HUES6 (cell line): Measurements from ENCODE around the gene PHETA1.

ENCODE experiments used
- H3K27ac ChIP-seq: 2 replicates; pipeline ENCODE4 v1.7.0; 2013; ENCODE audit warnings: low read depth, mild to moderate bottlenecking, low read length, inconsistent platforms
- H3K27me3 ChIP-seq: 2 replicates; pipeline ENCODE4 v1.6.1; 2013; ENCODE audit warnings: low read length; ENCODE audit not compliant: control insufficient read depth, insufficient read depth
- H3K36me3 ChIP-seq: 2 replicates; pipeline ENCODE4 v1.6.1; 2013; ENCODE audit warnings: low read length; ENCODE audit not compliant: control insufficient read depth, insufficient read depth
- H3K4me1 ChIP-seq: 2 replicates; pipeline ENCODE4 v1.6.1; 2013; ENCODE audit warnings: low read length; ENCODE audit not compliant: control insufficient read depth, insufficient read depth
- H3K4me3 ChIP-seq: 2 replicates; pipeline ENCODE4 v1.5.1; 2013; ENCODE audit warnings: low read depth, low read length
- H3K9ac ChIP-seq: one replicate; pipeline ENCODE4 v1.6.1; 2013; ENCODE audit warnings: mild to moderate bottlenecking, low read length
- H3K9me3 ChIP-seq: 2 replicates; pipeline ENCODE4 v1.6.1; 2013; ENCODE audit warnings: low read depth, low read length; ENCODE audit not compliant: control insufficient read depth, insufficient read depth

Gene PHETA1

DNA sequence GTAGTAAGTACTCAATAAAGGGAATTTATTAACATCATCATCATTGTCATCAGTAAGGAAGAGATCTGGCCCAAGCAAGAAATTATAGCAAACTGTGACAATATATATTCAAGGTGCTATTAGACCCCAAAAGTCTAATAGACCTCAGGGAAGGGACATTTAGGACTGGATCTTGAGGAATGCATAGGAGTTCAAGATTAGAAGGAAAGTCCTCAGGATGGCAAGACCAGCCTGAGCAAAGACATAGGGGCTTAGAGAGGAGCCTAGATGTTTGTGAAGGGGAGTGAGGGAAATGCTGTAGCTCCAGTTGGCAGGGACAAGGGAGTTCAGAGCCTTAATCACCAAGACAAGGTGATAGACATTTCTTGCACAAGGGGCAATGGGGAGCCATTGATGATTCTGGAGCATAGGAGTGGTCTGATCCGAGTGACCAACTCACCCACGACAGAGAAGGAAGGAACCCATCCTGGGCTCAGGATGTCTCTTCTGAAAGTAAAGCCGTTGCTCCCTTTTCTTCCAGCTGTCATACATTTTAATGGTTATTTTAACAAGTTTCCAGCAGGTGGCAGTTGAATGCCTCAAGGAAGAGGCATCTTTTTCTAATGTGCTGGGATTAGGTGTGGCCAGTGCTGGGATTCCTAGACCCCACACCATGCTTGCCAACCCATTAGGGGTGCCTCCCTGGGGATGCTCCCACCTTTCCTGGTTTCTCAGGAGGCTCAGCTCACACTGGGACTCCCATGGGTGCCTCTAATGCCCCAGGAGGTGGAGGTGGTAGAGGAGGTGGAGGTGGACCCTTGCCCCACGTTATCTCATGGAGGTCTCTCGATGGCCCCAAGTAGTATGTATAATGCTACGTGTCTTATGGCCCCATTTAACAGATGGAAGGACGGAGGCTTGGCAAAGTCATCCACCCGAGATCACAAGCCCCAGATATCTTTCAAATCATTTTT is 37.8 kb downstream of the PHETA1 start:
- Histone ChIP-seq H3K36me3 (no peaks in the 10 kb centered on the region), H3K4me3 (no peak overlapping the region), H3K27me3 (no peaks in the 10 kb centered on the region), H3K4me1 (no peaks in the 10 kb centered on the region), H3K9ac (no peak overlapping the region), H3K9me3 (peaks cover 7% of the 10 kb centered on the region; the same call in 1 of the 2 replicates), H3K27ac (no peak overlapping the region)

DNA sequence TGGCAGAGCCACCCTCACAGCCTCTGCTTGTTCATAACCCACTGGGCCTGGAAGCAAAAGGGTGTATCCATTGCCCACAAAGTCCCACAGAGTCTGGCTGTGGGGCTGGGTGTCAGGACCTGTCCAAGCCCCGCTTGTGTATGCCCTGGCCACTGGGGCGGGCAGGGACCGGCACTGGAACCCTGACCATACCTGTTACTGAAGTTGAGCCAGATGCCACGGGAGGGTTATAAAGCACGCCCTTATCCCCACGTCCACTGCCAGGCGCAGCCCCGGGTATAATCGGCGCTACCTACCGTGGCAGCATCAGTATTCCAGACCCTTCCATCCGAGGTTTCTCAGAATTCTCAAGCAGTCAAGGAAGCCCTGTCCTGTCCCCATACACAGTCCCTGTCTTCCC is 40.8 kb downstream of the PHETA1 start:
- Histone ChIP-seq H3K9me3 (peaks cover 9% of the 10 kb centered on the region; the same call in 1 of the 2 replicates), H3K9ac (no peak overlapping the region), H3K4me3 (no peak overlapping the region), H3K27me3 (no peaks in the 10 kb centered on the region), H3K4me1 (no peaks in the 10 kb centered on the region), H3K27ac (no peak overlapping the region), H3K36me3 (no peaks in the 10 kb centered on the region)

DNA sequence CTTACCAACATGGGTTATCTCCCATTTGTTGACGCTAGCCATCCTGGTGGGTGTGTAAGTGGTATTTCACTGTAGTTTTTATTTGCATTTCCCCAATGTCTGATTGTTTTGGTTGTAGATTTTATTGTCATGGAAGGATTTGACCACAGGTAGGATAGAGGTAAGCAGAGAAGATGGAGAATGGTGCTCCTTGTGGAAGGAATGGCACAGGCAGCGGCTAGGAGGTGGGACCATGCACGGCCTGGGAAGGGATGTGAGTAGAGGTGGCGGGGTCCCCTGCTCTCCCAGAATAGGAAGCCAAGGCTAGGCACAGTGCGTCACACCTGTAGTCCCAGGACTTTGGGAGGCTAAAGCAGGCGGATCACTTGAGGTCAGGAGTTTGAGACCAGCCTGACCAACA is 41.4 kb downstream of the PHETA1 start:
- Histone ChIP-seq H3K9me3 (peaks cover 9% of the 10 kb centered on the region; the same call in 1 of the 2 replicates), H3K9ac (no peak overlapping the region), H3K36me3 (no peaks in the 10 kb centered on the region), H3K4me1 (no peaks in the 10 kb centered on the region), H3K4me3 (no peak overlapping the region), H3K27ac (no peak overlapping the region), H3K27me3 (no peaks in the 10 kb centered on the region)

DNA sequence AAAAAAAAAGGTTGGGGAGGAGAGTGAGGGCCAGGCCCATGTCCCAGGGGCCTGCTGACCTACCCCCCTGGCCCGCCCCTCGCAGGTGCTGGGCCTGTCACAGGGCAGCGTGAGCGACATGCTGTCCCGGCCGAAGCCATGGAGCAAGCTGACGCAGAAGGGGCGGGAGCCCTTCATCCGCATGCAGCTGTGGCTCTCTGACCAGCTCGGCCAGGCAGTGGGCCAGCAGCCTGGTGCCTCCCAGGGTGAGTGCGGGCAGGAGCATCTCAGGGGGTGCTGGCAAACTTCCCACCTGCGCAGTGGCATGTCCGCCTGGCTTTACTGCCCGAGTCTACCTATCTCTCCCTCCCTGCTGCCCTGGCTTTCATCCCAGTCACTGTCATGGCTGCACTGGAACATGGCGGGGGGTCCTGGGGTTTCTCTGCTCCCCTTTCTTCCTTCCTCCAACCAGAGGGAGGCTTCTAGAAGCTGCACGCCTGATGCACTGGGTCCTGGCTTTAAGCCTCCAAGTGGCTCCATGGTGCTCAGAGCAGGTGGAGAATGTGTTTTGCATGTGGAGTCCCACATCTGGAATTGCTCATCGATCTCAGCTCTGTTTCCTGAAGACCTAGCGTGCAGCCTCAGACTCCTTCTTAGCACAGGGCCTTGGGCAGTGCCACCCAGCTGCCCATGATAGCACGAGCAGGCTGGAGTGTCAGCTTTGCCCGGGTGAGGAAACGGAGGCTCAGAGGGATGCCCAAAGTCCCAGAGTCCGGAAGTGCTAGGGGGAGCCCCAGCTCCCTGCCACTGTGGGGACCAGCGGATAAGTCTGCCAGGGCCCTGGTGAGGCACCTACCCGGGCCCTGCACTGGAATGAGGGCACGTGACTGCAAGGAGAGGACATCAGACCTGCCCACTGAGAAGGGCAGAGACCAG is 46.3 kb downstream of the PHETA1 start:
- Histone ChIP-seq H3K27ac (no peak overlapping the region), H3K9me3 (peaks cover 9% of the 10 kb centered on the region; the same call in 1 of the 2 replicates), H3K4me3 (no peak overlapping the region), H3K36me3 (no peaks in the 10 kb centered on the region), H3K27me3 (no peaks in the 10 kb centered on the region), H3K9ac (no peak overlapping the region), H3K4me1 (no peaks in the 10 kb centered on the region)

DNA sequence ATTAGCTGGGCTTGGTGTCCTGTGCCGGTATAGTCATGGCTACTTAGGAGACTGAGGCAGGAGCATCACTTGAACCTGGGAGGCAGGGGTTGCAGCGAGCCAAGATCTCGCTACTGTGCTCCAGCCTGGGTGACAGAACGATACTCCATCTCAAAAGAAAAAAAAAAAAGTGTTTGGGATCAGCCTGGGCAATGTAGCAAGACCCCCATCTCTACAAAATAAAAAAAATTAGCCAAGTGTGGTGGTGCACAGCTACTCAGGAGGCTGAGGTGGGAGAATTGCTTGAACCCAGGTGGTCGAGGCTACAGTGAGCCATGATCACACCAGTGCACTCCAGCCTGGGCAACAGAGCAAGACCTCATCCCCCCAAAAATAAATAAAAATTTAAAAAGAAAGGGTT is 47.6 kb downstream of the PHETA1 start:
- no peak overlapping the region for H3K9ac ChIP-seq
- no peak overlapping the region for H3K4me3 ChIP-seq
- no peaks in the 10 kb centered on the region for H3K36me3 ChIP-seq
- H3K9me3 ChIP-seq = peaks cover 3% of the 10 kb centered on the region; the same call in 1 of the 2 replicates
- H3K4me1 ChIP-seq = no peaks in the 10 kb centered on the region
- no peaks in the 10 kb centered on the region for H3K27me3 ChIP-seq
- H3K27ac ChIP-seq = no peak overlapping the region

DNA sequence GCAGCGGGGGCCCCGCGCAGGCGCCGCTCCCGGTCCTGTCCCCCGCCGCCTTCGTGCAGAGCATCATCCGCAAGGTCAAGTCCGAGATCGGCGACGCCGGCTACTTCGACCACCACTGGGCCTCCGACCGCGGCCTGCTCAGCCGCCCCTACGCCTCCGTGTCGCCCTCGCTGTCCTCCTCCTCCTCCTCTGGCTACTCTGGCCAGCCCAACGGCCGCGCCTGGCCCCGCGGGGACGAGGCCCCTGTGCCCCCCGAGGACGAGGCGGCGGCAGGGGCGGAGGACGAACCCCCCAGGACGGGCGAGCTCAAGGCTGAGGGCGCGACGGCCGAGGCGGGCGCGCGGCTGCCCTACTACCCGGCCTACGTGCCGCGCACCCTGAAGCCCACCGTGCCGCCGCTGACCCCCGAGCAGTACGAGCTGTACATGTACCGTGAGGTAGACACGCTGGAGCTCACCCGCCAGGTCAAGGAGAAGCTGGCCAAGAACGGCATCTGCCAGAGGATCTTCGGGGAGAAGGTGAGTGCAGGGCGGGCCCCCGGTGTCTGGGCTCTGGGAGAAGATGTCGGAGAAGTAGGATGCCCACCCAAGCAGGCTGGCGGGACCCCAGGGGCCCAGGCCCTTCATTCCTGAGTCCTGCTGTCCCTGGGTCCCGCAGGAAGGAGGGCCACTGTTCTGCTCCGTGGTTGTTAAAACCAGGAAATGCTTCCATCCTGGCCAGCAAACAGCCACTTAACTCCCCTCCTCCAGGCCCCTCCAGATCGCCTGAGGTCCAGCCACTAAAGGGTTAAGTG is 48.4 kb downstream of the PHETA1 start:
- no peaks in the 10 kb centered on the region for H3K4me1 ChIP-seq
- H3K4me3 ChIP-seq = no peak overlapping the region
- no peak overlapping the region for H3K27ac ChIP-seq
- H3K9me3 ChIP-seq = peaks cover 3% of the 10 kb centered on the region; the same call in 1 of the 2 replicates
- H3K27me3 ChIP-seq = no peaks in the 10 kb centered on the region
- no peaks in the 10 kb centered on the region for H3K36me3 ChIP-seq
- no peak overlapping the region for H3K9ac ChIP-seq

DNA sequence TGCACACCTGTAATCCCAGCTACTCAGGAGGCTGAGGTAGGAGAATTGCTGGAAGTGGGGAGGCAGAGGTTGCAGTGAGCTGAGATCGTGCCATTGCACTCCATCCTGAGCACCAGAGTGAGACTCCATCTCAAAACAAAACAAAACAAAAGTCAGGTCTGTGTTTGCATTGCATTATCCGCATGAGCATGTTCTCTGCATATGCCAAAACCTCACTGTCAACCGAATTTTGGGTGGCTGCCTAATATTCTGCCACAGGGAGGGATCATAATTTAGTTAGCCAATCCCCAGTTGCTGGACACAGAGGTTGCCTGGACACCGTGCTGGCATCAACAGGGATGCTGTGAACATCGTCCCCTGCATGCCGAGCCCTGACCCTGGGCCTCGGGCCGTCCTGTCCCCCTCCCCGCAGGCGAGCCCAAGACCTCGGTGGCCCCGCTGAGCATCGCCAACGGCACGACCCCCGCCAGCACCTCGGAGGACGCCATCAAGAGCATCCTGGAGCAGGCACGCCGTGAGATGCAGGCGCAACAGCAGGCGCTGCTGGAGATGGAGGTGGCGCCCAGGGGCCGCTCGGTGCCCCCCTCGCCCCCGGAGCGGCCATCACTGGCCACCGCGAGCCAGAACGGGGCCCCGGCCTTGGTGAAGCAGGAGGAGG is 49.2 kb downstream of the PHETA1 start:
- Histone ChIP-seq H3K27me3 (no peaks in the 10 kb centered on the region), H3K9ac (no peak overlapping the region), H3K36me3 (no peaks in the 10 kb centered on the region), H3K4me3 (no peak overlapping the region), H3K27ac (no peak overlapping the region), H3K9me3 (no peaks in the 10 kb centered on the region), H3K4me1 (no peaks in the 10 kb centered on the region)

DNA sequence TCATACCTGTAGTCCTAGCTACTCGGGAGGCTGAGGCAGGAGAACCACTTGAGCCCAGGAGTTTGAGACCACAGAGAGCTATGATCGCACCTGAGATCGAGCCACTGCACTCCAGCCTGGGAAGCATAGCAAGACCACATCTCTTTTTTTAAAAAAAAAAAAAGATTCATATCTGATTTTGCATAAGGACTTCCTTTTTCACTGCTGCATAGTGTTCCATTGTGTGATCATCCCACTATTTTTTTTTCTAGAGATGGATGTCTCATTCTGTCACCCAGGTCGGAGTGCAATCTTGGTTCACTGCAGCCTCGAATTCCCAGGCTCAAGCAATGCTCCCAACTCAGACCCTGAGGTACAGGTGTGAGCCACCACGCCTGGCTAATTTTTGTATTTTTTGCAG is 50.4 kb downstream of the PHETA1 start:
- H3K4me1 ChIP-seq = no peaks in the 10 kb centered on the region
- no peaks in the 10 kb centered on the region for H3K9me3 ChIP-seq
- H3K9ac ChIP-seq = no peak overlapping the region
- no peak overlapping the region for H3K4me3 ChIP-seq
- no peaks in the 10 kb centered on the region for H3K27me3 ChIP-seq
- H3K27ac ChIP-seq = no peak overlapping the region
- H3K36me3 ChIP-seq = no peaks in the 10 kb centered on the region

DNA sequence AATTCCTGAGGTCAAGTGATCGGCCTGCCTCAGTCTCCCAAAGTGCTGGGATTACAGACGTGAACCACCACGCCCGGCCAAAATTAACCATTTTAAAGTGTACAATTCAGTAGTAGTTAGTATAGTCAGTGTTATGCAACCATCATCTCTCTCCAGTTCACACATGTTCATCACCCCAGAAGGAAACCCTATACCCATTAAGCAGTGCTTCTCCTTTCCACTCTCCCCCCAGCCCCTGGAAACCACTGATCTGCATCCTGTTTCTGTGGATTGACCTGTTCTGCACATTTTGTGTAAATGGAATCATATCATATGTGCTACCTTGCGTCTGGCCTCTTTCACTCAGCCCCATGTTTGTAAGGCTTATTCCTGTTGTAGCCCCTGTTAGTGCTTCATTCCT is 52.2 kb downstream of the PHETA1 start:
- H3K4me1 ChIP-seq = no peaks in the 10 kb centered on the region
- no peaks in the 10 kb centered on the region for H3K27me3 ChIP-seq
- H3K9ac ChIP-seq = no peak overlapping the region
- H3K27ac ChIP-seq = no peak overlapping the region
- no peak overlapping the region for H3K4me3 ChIP-seq
- no peaks in the 10 kb centered on the region for H3K9me3 ChIP-seq
- no peaks in the 10 kb centered on the region; the same call in 1 of the 2 replicates for H3K36me3 ChIP-seq

DNA sequence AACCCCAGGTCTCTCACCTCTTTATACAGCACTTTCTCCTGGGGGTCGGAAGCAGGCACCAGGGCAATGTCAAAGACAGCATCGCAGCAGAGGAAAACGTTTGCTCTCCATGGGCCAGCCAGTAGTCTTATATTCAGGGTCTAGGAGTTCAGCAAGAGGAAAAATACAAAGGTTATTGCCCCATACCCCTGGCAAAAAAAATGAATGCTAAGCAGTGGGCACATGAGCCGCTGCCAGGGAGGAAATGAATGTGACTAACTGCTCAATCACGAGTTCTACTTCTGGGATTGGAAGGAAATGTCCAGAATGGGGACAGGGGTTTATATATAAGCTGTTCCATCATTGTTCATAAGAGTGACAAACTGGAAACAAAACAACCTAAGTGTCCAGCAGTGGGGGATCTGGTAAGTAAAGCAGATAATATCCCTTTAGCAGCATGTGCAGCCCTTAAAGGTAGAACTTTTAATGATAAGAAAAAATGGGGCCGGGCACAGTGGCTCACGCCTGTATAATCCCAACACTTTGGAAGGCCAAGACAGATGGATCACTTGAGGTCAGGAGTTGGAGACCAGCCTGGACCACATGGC is 53.8 kb downstream of the PHETA1 start:
- Histone ChIP-seq H3K4me3 (no peak overlapping the region), H3K9me3 (no peaks in the 10 kb centered on the region), H3K4me1 (no peaks in the 10 kb centered on the region), H3K36me3 (no peaks in the 10 kb centered on the region; the same call in 1 of the 2 replicates), H3K9ac (no peak overlapping the region), H3K27ac (no peak overlapping the region), H3K27me3 (no peaks in the 10 kb centered on the region)
